Colonic mucosa (tissue), 4 donors: Measurements from ENCODE around the gene TCEA2. TPM values are rescaled to one million over a fixed set of nuclear protein-coding genes. Genes with fewer than 3 reads are reported as not detected.
A peak's percentile ranks its signal among the peaks of the same experiment; 100 is the strongest.
"Not testable (repeated sequence)": the region's sequence is repeated elsewhere in the genome, so short reads cannot be mapped to it uniquely, and the experiment has no call there.

Source experiments
- DNase-seq: peaks from one replicate; pipeline ENCODE4 v3.0.0-alpha.2; 2020
- H3K27ac ChIP-seq: fragments of 200-600 bp; one replicate; pipeline ENCODE4 v1.8.0; 2021
- H3K27me3 ChIP-seq: fragments of 200-600 bp; one replicate; pipeline ENCODE4 v1.8.0; 2021
- H3K36me3 ChIP-seq: fragments of 200-600 bp; one replicate; pipeline ENCODE4 v1.8.0; 2021
- H3K4me1 ChIP-seq: fragments of 200-600 bp; one replicate; pipeline ENCODE4 v1.8.0; 2021; ENCODE audit warnings: mild to moderate bottlenecking
- H3K4me3 ChIP-seq: fragments of 200-600 bp; one replicate; pipeline ENCODE4 v1.8.0; 2021
- H3K9ac ChIP-seq, 2 donors: one replicate each; pipeline ENCODE4 v1.7.0; 2013; ENCODE audit warnings: control low read depth in 2 of 2, low read depth in 2 of 2, low read length in 2 of 2
- H3K9me3 ChIP-seq: fragments of 200-600 bp; one replicate; pipeline ENCODE4 v1.8.0; 2021
- intact Hi-C: fragments of 100-400 bp; cut with DNase I; formaldehyde crosslinking; loops from one replicate; pipeline ENCODE4 v1.14.1; 2022
- total RNA-seq, 2 donors: library from RNA; stranded (reverse); fragmentation: NEBNext Ultra II Directional in 1 of 2; extraction: Animal tissue kit (Norgen Biotek cat#: 25700) in 1 of 2; gene quantifications; one replicate each; pipeline ENCODE4 v1.2.1, GENCODE V29; 2021
- TF ChIP-seq, protein P1 (sequence below): fragments of 200-600 bp; IDR thresholded peaks from one replicate; pipeline ENCODE4 v1.8.0; 2022; ENCODE audit warnings: antibody characterized with exemption, mild to moderate bottlenecking
- donor health status: healthy.
- donor health status: DM: no; HTN: no; CAD: no.
- donor health status: DM: no; HTN: no; CAD: no.

TCEA2 gene
- total RNA-seq, 2 donors from 2014 or later: 7.3 to 11.8 TPM

DNA sequence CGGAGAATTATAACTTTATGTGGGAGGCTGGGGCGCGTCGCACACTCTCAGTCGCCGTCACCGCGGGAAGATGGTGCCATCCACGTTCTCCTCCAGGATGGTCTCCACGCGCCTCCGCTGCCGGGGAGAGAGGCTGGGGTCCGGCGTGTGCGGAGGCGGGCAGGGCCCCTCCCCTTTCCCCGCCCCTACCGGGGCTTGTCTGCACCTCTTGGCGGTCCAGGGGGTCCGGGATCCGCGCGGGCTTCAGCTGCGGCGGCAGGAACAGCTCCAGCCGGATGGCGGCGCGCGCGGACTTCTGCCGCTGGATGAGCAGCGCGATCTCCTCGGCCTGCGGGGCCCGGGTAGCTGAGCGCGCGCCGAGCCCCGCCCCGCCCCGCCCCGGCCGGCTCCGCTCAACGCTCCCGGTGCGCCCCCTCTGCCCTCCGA is 20.4 kb downstream of the TCEA2 start:
- H3K27ac ChIP-seq: no peak overlapping the region
- TF ChIP-seq, protein P1, sequence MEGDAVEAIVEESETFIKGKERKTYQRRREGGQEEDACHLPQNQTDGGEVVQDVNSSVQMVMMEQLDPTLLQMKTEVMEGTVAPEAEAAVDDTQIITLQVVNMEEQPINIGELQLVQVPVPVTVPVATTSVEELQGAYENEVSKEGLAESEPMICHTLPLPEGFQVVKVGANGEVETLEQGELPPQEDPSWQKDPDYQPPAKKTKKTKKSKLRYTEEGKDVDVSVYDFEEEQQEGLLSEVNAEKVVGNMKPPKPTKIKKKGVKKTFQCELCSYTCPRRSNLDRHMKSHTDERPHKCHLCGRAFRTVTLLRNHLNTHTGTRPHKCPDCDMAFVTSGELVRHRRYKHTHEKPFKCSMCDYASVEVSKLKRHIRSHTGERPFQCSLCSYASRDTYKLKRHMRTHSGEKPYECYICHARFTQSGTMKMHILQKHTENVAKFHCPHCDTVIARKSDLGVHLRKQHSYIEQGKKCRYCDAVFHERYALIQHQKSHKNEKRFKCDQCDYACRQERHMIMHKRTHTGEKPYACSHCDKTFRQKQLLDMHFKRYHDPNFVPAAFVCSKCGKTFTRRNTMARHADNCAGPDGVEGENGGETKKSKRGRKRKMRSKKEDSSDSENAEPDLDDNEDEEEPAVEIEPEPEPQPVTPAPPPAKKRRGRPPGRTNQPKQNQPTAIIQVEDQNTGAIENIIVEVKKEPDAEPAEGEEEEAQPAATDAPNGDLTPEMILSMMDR: peak; percentile 37
- H3K4me3 ChIP-seq: peak overlapping the region; percentile 44
- H3K4me1 ChIP-seq: peaks cover 3% of the 10 kb centered on the region
- H3K9me3 ChIP-seq: no peaks in the 10 kb centered on the region
- H3K9ac ChIP-seq: peak overlapping the region in 1 of 2 donors; percentile 35
- H3K27me3 ChIP-seq: peaks cover 19% of the 10 kb centered on the region
- H3K36me3 ChIP-seq: no peaks in the 10 kb centered on the region
- DNase-seq: peak; percentile 60
- intact Hi-C loops: no loop called here

GRCh38 chr20:64083804-64084684 is 21.0 kb downstream of the TCEA2 start, which contains the start of gene LKAAEAR1:
LKAAEAR1 (minus strand) TSS chr20:64084398; CDS start chr20:64084219, 179 bp downstream.
- Histone ChIP-seq H3K27ac (no peak within 1 kb of the TSS), H3K4me1 (peaks cover 3% of the 10 kb centered on the region), H3K27me3 (peaks cover 19% of the 10 kb centered on the region), H3K4me3 (peak within 1 kb of the TSS; percentile 44), H3K9me3 (no peaks in the 10 kb centered on the region), H3K36me3 (no peaks in the 10 kb centered on the region), H3K9ac (peak within 1 kb of the TSS in 1 of 2 donors; percentile 35)
- no peak for DNase-seq
- TF ChIP-seq, protein P1: no peak
- intact Hi-C loops: no loop called here

- Histone ChIP-seq H3K36me3 (no peaks in the 10 kb centered on the region), H3K4me1 (peaks cover 3% of the 10 kb centered on the region), H3K27ac (no peak overlapping the region), H3K9ac (no peak overlapping the region), H3K4me3 (no peak overlapping the region), H3K9me3 (no peaks in the 10 kb centered on the region), H3K27me3 (peaks cover 19% of the 10 kb centered on the region)
- no peak for DNase-seq
- TF ChIP-seq, protein P1: no peak
- intact Hi-C loops: no loop called here
Observed at GRCh38 chr20:64084685-64085152, 21.7 kb downstream of the TCEA2 start.

DNA sequence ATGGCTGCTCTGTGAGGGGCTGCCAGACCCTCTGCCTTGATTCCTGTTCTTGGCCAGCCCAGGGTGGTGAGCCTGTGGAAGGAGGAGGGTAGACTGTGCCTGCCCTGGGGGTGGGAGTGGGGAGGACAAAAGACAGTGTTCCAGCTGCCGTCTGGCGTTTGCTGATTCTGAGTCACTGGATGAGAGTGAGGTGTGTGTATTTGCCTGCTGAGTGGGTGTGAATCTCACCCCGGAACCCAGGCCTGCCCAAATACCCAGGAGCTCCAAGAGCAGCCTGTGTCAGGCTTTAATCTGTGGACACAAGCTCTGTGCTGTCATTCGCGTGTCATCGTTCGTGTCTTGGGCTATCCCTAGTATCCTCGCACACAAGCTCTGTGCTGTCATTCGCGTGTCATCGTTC is 23.8 kb downstream of the TCEA2 start:
- Histone ChIP-seq H3K27me3 (peaks cover 19% of the 10 kb centered on the region), H3K4me3 (no peak overlapping the region), H3K4me1 (peaks cover 3% of the 10 kb centered on the region), H3K9ac (no peak overlapping the region), H3K9me3 (no peaks in the 10 kb centered on the region), H3K27ac (no peak overlapping the region), H3K36me3 (no peaks in the 10 kb centered on the region)
- TF ChIP-seq, protein P1: no peak
- DNase-seq: no peak
- intact Hi-C loops: no loop called here

- H3K9me3 ChIP-seq, intact Hi-C loops, H3K27ac ChIP-seq, H3K9ac ChIP-seq, H3K4me3 ChIP-seq, DNase-seq, H3K36me3 ChIP-seq, H3K4me1 ChIP-seq: not testable (repeated sequence)
- peaks cover 19% of the 10 kb centered on the region for H3K27me3 ChIP-seq
Observed at GRCh38 chr20:64087226-64087825, 24.3 kb downstream of the TCEA2 start.

- H3K9me3 ChIP-seq, H3K4me3 ChIP-seq, DNase-seq, H3K9ac ChIP-seq, H3K27ac ChIP-seq, H3K36me3 ChIP-seq, intact Hi-C loops, H3K4me1 ChIP-seq: not testable (repeated sequence)
- H3K27me3 ChIP-seq: peaks cover 17% of the 10 kb centered on the region
Observed at GRCh38 chr20:64088586-64088985, 25.6 kb downstream of the TCEA2 start.
